BE2C (cell line): ENCODE results near the gene TFDP2.
A peak's percentile ranks its signal among the peaks of the same experiment; 100 is the strongest.

Source experiments
- DNase-seq: peaks from one replicate; pipeline ENCODE4 v3.0.0-alpha.2; 2020
- H3K27me3 ChIP-seq: fragments of 250-450 bp; sonication (Bioruptor Pico); 2 replicates; pipeline ENCODE4 v1.5.1; 2020; ENCODE audit warnings: mild to moderate bottlenecking
- H3K36me3 ChIP-seq: fragments of 250-450 bp; sonication (Bioruptor Pico); 2 replicates; pipeline ENCODE4 v1.5.1; 2020; ENCODE audit warnings: mild to moderate bottlenecking
- H3K4me1 ChIP-seq: fragments of 250-450 bp; sonication (Bioruptor Pico); 2 replicates; pipeline ENCODE4 v1.5.1; 2020
- H3K4me3 ChIP-seq: 2 replicates; pipeline ENCODE4 v1.5.1; 2011; ENCODE audit warnings: low read depth, low read length
- H3K9me3 ChIP-seq: fragments of 250-450 bp; sonication (Bioruptor Pico); 2 replicates; pipeline ENCODE4 v1.5.1; 2020
- CTCF ChIP-seq: IDR thresholded peaks from 2 replicates; pipeline ENCODE4 v1.5.1; 2012; ENCODE audit warnings: mild to moderate bottlenecking, low read depth, low read length

The TFDP2 gene

GRCh38 chr3:142003291-142003690, 146.1 kb downstream of the TFDP2 start:
- Histone ChIP-seq H3K27me3 (no peaks in the 10 kb centered on the region), H3K9me3 (no peaks in the 10 kb centered on the region), H3K36me3 (no peaks in the 10 kb centered on the region), H3K4me1 (no peaks in the 10 kb centered on the region), H3K4me3 (no peak overlapping the region)
- no peak for DNase-seq
- no peak for TF ChIP-seq CTCF

GRCh38 chr3:142000325-142000870, 148.9 kb downstream of the TFDP2 start:
- Histone ChIP-seq H3K27me3 (no peaks in the 10 kb centered on the region), H3K4me1 (no peaks in the 10 kb centered on the region), H3K9me3 (no peaks in the 10 kb centered on the region), H3K4me3 (no peak overlapping the region), H3K36me3 (no peaks in the 10 kb centered on the region)
- DNase-seq: no peak
- TF ChIP-seq CTCF: no peak

- TF ChIP-seq CTCF: peak; percentile 35; the same call in 1 of the 2 replicates
- no peak for DNase-seq
- Histone ChIP-seq H3K4me3 (no peak overlapping the region), H3K9me3 (no peaks in the 10 kb centered on the region), H3K27me3 (no peaks in the 10 kb centered on the region), H3K4me1 (no peaks in the 10 kb centered on the region), H3K36me3 (no peaks in the 10 kb centered on the region)
Observed at GRCh38 chr3:141998669-141999290, 150.6 kb downstream of the TFDP2 start.

DNA sequence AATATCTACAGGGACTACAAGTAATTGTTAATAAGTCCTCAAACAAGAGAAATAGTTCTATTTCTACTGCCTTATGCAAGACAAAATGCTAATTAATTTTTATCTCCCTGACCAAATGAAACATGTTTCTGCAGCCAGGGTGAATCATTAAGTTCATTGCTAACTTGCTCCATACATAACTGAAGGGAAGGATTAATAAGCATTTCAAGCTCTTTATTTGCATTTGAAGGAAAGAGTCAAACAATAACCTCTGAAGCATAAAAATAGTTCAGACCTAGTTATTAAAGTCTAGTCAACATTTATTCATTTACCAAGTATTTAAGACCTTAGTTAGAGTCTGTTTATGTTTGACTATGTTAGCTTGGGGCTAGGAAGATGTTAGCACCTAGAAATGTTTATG, 152.9 kb downstream of the TFDP2 start:
- no peak for DNase-seq
- no peaks in the 10 kb centered on the region for H3K9me3 ChIP-seq
- H3K27me3 ChIP-seq: no peaks in the 10 kb centered on the region
- H3K4me3 ChIP-seq: no peak overlapping the region
- H3K4me1 ChIP-seq: no peaks in the 10 kb centered on the region
- no peaks in the 10 kb centered on the region for H3K36me3 ChIP-seq
- TF ChIP-seq CTCF: no peak

DNA sequence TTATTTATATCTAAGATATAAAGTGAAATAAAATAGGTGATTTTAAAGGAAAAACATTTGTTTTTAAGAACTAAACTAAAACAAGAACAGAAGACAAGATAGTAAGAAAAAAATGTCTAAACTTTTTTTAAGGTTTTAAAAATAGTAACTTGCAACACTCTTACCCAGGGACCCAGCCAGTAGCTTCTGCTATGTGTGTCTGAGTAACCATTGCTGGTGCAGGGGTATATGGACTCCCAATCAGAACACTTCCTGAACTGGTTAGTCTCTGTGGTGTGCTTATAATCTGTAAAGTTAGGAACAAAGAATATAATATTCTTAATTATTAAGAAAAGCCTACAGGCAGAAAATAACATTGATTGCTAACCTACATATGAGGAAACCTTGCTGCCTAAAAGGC, 154.5 kb downstream of the TFDP2 start:
- Histone ChIP-seq H3K4me1 (no peaks in the 10 kb centered on the region), H3K9me3 (no peaks in the 10 kb centered on the region), H3K36me3 (no peaks in the 10 kb centered on the region), H3K4me3 (no peak overlapping the region), H3K27me3 (no peaks in the 10 kb centered on the region)
- no peak for TF ChIP-seq CTCF
- no peak for DNase-seq

- Histone ChIP-seq H3K4me1 (no peaks in the 10 kb centered on the region), H3K27me3 (no peaks in the 10 kb centered on the region), H3K36me3 (no peaks in the 10 kb centered on the region), H3K4me3 (no peak overlapping the region), H3K9me3 (no peaks in the 10 kb centered on the region)
- DNase-seq: no peak
- no peak for TF ChIP-seq CTCF
Observed at GRCh38 chr3:141992512-141992911, 156.8 kb downstream of the TFDP2 start.
